ENCODE results near the gene LMLN. TPM values are rescaled to one million over a fixed set of nuclear protein-coding genes. Genes with fewer than 3 reads are reported as not detected.
"Not testable (repeated sequence)": the region's sequence is repeated elsewhere in the genome, so short reads cannot be mapped to it uniquely, and the experiment has no call there.

LMLN gene
- polyA plus RNA-seq, 1 donor, result 3.8 TPM

- no peak for DNase-seq
These were observed 1.7 kb upstream of the LMLN start for GRCh38 chr3:197958346-197958745.

- not testable (repeated sequence) for DNase-seq
These were observed 1.2 kb upstream of the LMLN start for GRCh38 chr3:197958848-197959247.

GRCh38 chr3:197959500-197959890 is 522 bp upstream of the LMLN start:
- DNase-seq, result no peak

GRCh38 chr3:197960694-197961581 is 921 bp downstream of the LMLN start:
- DNase-seq, result peak; percentile 46

- no peak for DNase-seq
These were observed 1.5 kb downstream of the LMLN start for GRCh38 chr3:197961582-197961945.

GRCh38 chr3:197963019-197963637 is 3.1 kb downstream of the LMLN start:
- DNase-seq, result no peak

- DNase-seq, result not testable (repeated sequence)
These were observed 7.4 kb downstream of the LMLN start for GRCh38 chr3:197967337-197967989.

GRCh38 chr3:197970588-197970987 is 10.6 kb downstream of the LMLN start:
- DNase-seq, result no peak

GRCh38 chr3:197974016-197974415 is 14.0 kb downstream of the LMLN start:
- DNase-seq, result no peak

GRCh38 chr3:197975311-197975710 is 15.3 kb downstream of the LMLN start:
- DNase-seq, result no peak

GRCh38 chr3:197983076-197983475 is 23.1 kb downstream of the LMLN start:
- no peak for DNase-seq

- DNase-seq, result no peak
These were observed 29.6 kb downstream of the LMLN start for GRCh38 chr3:197989651-197990050.

- no peak for DNase-seq
These were observed 34.7 kb downstream of the LMLN start for GRCh38 chr3:197994736-197995135.

GRCh38 chr3:197996855-197997254 is 36.8 kb downstream of the LMLN start:
- DNase-seq, result no peak

- DNase-seq, result no peak
These were observed 37.9 kb downstream of the LMLN start for GRCh38 chr3:197997936-197998335.

- DNase-seq, result no peak
These were observed 57.1 kb downstream of the LMLN start for GRCh38 chr3:198017090-198017489.

- no peak for DNase-seq
These were observed 58.4 kb downstream of the LMLN start for GRCh38 chr3:198018416-198018815.

GRCh38 chr3:198019115-198019514 is 59.1 kb downstream of the LMLN start:
- no peak for DNase-seq

- DNase-seq, result no peak
These were observed 61.3 kb downstream of the LMLN start for GRCh38 chr3:198021320-198021719.

- DNase-seq, result no peak
These were observed 62.6 kb downstream of the LMLN start for GRCh38 chr3:198022604-198023003.

- no peak for DNase-seq
These were observed 65.6 kb downstream of the LMLN start for GRCh38 chr3:198025644-198026043.

GRCh38 chr3:198026620-198027019 is 66.6 kb downstream of the LMLN start:
- DNase-seq, result no peak

GRCh38 chr3:198027045-198027798 is 67.2 kb downstream of the LMLN start:
- DNase-seq, result no peak

All from hindlimb muscle (tissue), 1 donor.